Activated CD4-positive, CD25-positive, alpha-beta regulatory T cell treated with anti-CD3 and anti-CD28 coated beads, Interleukin-2, amount 50 U/mL, for 24 hours (primary cell): Measurements from ENCODE around the gene MTMR1.
A peak's percentile ranks its signal among the peaks of the same experiment; 100 is the strongest.

Source experiments
- ATAC-seq, 2 donors: fragments of 150-1000 bp; cut with Tn5 transposase; one replicate each; pipeline ENCODE4 v1.10.0; 2021; ENCODE audit warnings: mild to moderate bottlenecking in 1 of 2, moderate library complexity in 1 of 2

MTMR1 gene

DNA sequence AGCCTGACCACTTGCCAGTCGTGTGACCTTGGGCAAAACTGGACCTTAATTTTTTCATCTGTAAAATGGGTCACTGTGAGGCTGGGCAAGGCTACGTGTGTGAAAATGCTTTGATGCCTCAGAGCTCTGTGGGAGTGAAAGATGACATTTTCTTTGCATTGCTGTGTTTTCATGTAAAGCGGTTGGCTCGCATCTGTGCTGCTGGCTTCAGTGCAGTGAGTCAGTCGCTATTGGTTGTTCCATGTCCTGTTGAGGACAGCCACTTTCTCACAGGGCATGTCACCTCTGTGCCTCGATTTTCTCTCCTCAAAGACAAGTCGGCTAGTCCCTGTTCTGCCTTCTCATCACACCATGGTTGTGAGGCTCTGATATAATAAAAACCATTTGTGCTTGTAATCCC lies 4.4 kb downstream of the MTMR1 start:
- peak in 1 of 2 donors; percentile 14 for ATAC-seq

DNA sequence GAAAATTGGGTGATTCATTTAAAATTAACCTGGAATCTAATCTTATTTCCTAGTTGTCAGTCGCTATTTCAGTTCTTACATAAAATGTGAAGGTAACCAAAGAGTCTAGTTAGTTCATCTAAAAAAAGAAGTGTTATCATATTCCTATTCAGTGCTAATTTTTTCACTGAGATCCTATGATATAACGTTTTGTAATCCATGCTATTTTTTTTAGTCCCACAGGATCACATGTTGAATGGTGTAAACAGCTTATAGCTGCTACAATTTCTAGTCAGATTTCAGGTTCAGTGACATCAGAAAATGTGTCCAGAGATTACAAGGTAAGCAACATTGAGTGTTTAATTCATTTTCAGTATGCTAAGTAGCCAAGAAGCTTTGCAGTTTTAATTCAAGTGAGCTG lies 5.8 kb downstream of the MTMR1 start:
- no peak for ATAC-seq

GRCh38 chrX:150700107-150700506 lies 6.9 kb downstream of the MTMR1 start:
- ATAC-seq: no peak

DNA sequence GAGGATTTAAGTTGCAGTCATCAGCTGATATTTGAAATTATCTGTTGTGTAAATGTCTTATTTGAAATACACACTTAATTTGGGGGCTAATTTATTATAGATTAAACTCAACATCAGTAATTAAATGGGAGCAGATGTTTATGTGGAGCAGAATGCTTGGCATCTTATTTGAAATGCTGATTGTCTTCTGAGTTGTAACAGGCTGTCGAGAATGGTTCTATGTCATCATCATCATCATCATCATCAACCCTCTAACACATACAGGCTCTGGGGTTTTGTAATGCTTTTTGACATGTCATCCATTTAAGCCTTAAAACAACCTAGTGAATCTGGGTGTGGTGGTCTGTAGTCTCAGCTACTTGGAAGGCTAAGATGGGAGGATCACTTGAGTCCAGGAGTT lies 8.2 kb downstream of the MTMR1 start:
- ATAC-seq: no peak

DNA sequence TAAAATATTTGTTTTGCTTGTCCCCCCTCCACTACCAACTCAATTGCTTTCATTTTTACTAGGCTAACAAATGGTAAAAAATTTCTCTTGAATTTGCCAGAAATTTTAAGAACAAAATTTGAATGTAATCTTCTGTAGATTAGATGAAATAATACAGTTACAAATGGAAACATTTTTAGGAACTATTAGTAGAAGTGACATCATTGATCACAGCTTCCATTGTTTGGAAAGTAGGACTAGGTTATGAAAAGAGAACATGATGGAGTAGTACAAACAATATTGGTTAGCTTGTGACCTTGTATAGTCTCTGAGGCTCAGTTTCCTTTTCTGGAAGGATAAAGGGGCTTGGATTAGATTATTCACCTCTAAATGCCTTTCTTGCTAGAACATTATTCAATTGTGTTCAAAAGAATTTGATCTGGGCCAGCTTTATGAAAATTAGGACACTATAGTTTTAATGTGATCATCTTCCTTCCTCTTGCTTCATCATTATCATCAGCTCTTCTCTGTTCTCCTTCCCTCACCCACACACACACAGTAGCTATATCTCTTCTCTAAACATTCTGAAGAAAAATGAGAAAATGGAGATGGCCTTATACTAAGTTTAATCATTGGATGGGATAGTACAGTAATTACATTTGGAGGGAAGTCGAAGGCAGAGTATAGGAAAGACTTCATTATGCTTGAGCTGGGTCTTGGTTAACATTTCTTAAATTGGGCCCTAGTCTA lies 9.9 kb downstream of the MTMR1 start:
- no peak for ATAC-seq

DNA sequence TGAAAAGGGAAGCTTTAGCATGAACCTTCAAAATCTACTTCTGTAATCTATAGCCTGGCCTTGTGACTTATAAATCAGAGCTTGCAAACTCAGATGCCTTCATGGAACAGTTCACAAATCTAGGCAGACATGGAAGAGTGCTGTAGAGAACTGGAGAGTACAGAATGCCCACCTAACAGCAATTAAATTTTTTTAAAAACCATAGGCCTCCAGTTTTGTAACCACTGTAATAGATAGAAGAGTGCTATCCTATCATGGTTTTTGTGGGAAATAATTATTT lies 10.4 kb downstream of the MTMR1 start:
- no peak for ATAC-seq

DNA sequence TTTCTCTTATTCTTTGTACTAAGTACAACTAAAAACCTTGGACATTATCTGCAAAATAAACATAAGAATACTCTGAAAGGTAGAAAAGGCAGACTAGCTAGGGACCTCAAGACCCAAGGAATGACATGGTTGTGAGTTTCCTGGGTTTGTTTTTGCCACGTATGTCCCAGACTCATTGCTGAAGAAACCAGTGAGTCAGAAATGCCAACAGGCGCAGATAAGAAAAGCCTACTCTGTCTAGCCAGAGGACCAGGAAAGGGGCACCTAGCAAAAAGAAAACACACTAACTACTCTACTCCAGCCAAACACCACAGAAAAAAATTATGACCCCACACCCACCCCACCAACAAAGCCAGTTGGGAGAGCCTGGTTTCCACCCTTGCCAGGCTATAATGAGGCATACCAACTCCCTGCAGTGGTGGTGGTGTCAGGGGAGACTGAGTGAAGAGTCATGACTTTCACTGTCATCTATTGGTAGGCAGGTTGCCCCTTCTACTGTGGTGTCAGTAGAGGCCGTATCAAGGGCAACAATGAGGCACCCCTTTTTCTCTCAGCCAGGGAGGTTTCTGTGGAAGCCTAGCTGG lies 10.9 kb downstream of the MTMR1 start:
- ATAC-seq: peak; percentile 83 to 87

- no peak for ATAC-seq
Measured at GRCh38 chrX:150712619-150713018, 19.4 kb downstream of the MTMR1 start.

DNA sequence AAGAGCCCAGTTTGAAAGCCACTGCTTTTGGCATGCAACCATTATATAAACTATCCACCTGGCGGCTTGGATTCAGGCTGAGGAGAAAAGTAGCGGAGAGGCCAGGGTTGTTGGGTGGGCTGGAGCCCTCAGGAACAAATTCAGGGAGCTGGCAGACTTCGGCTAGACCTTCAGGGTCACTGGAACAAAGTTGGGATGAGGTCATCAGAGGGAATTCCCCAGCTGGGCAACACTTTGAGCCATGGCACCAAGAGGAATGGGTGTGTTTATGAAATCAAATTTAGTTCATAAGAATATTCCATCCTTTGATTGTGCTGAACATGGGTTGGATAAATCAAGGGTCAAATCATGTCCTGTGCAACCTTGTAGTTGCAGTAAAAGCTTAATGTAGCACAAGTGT lies 22.0 kb downstream of the MTMR1 start:
- no peak for ATAC-seq

DNA sequence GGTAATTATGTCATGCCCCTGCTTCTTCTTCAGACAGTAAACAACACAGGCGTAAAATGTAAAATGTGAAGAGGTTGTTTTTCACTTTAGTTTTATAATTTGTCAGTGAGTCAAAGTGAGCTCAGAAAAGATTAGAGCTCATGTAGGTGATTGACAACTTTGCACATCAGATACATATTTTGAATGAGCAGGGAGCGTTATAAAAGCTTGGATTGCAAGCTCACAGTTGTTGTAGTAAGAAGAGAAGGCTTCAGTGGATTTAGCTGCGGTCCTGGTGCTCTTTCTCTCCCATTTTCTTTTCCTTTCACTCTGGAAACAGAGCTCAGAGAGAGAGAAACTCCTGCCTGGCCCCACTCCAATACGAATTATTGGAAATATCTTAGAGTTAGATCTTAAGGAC lies 26.4 kb downstream of the MTMR1 start:
- ATAC-seq: no peak

DNA sequence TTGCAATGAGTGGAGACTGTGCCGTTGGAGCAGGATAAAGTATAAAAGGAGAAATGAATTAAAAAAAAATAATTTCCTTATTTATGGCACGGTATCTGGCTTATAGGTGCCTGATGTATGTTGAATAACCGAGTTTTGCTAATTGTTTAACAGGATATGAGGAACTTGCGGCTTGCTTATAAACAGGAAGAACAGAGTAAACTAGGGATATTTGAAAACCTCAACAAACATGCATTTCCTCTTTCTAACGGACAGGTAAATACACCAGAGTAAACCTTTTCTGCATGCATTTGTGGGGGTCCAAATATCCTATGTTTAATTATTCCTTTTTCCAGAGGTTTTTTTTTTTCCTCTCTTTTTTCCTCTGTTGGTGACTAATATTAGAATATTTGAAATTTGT lies 36.8 kb downstream of the MTMR1 start:
- no peak for ATAC-seq

- ATAC-seq: no peak
Measured at GRCh38 chrX:150730719-150731118, 37.5 kb downstream of the MTMR1 start.

- ATAC-seq: peak; percentile 74 to 91
Measured at GRCh38 chrX:150731795-150732194, 38.6 kb downstream of the MTMR1 start.

DNA sequence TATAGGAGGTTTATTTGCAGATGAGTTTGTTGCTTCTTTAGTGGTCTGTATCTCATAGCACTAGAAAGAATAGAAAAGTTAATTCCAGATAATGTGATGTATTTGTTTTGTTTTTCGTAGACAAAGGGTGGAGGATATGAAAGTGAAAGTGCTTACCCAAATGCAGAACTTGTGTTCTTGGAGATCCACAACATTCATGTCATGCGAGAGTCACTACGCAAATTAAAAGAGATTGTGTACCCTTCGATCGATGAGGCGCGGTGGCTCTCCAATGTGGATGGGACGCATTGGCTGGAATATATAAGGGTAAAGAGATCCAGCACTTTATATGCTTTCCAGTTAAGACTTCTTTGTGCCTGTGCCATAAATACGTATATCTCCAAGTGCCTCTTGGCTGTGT lies 43.3 kb downstream of the MTMR1 start:
- no peak for ATAC-seq

- no peak for ATAC-seq
Measured at GRCh38 chrX:150752124-150752523, 58.9 kb downstream of the MTMR1 start.

- no peak for ATAC-seq
Measured at GRCh38 chrX:150753357-150753756, 60.2 kb downstream of the MTMR1 start.

- no peak for ATAC-seq
Measured at GRCh38 chrX:150753968-150754367, 60.8 kb downstream of the MTMR1 start.

DNA sequence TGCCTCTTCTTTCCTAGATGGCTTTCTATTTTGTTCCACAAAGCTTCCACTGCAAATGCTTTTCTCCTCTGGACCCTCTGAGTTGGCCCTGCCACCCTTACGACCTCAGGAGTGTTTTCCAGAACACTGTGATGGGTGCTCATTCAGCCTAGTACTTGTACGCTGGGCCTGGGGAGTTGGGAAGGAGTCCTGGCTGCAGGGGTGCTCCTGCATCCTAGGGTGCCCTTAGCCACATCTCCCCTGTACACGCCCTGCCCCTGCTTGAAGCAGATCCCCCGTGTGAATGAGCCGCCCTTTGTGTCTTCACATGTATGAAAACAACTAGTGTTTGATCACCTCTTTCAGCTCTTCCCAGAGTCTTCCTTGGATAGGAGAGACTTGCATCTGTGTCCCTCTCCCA lies 64.2 kb downstream of the MTMR1 start:
- ATAC-seq: no peak

DNA sequence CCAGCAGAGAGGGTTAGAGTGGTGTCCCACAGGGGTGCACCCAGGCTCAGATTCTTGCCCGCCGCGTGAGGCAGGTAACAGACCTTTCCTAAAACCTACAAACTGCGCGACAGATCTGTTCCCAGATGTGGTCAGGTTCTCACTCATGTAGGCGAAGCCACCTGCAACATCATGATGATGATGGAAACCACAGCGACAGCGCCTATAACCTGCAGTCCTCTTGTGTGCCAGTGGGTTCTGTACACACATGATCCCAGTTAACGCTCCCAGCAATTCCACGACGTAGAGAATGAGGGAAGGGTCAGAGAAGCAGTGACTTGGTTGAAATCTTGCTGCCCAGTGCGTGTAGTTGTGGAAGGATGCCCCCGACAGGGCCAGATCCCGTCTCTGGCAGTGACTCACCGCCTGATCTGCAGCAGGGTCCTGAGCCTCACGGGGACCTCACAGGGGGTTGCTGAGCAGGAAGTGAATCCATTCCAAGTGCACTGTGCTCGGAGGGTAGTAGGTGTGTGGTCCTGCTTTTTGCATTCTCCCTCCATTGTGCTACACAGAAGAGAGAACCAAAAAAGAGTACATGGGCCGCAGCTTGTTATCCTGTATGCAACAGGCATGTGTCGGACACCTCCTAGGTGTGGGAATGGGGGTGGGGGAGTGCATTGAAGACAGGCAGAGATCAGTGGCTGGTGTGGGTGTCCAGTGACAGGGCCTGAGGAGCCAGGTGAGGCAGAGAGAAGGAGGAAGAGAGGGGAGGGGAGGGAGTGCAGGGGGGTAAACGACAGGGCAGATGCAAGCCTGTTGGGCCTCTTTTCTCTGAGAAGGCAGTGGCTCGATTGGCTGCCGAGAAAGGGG lies 66.6 kb downstream of the MTMR1 start:
- no peak for ATAC-seq

DNA sequence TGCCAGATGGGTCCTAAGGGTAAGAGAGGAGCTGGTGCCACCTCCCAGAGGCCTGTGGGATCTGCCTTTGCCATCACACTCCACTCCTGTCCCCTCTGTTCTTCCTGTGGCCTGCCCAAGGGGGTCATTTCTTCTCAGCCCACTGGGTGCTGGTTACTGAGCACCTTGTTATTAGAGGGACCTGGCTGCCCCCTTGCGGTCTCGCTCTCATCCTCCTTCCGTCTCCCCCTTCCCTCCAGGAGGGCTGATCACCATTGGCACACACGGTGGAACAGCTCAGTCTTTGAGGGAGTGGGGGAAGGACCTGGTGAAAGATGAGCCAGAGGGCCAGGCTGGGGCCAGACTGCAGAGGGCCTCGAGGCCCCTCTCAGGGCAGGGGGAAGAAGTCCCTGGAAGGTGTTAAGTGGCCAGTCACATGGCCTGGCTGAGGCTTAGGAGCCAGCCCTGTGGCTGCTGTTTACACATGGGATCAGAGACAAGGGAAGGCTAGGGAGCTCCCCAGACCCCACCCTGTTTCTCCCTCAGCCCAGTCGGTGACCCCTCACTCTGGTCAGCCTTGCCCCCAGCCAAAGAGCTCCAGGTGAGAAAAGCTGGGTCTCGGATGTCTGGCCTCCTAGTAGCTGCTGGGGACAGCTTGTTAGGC lies 68.1 kb downstream of the MTMR1 start:
- ATAC-seq: no peak

- ATAC-seq: no peak
Measured at GRCh38 chrX:150761819-150762216, 68.6 kb downstream of the MTMR1 start.

- no peak for ATAC-seq
Measured at GRCh38 chrX:150762258-150763165, 69.3 kb downstream of the MTMR1 start.
